Progenitor cell of endocrine pancreas (in vitro differentiated cells): ENCODE measurements around the gene SLC8B1. TPM values are rescaled to one million over a fixed set of nuclear protein-coding genes. Genes with fewer than 3 reads are reported as not detected.

Experiments used
- DNase-seq: peaks from one replicate; pipeline ENCODE4 v3.0.0; 2021; ENCODE audit warnings: low spot score; ENCODE audit not compliant: unreplicated experiment
- H3K27ac Mint-ChIP-seq: 2 replicates; pipeline ENCODE4 v1.8.0; 2021; ENCODE audit warnings: mild to moderate bottlenecking, moderate library complexity, mixed read lengths
- H3K27me3 Mint-ChIP-seq: 2 replicates; pipeline ENCODE4 v1.8.0; 2021; ENCODE audit warnings: mixed read lengths
- H3K36me3 Mint-ChIP-seq: 2 replicates; pipeline ENCODE4 v1.8.0; 2022; ENCODE audit warnings: mixed read lengths; ENCODE audit not compliant: insufficient read depth
- H3K4me1 Mint-ChIP-seq: 2 replicates; pipeline ENCODE4 v1.8.0; 2021; ENCODE audit warnings: low read depth, mixed read lengths
- H3K4me3 Mint-ChIP-seq: 2 replicates; pipeline ENCODE4 v1.8.0; 2021; ENCODE audit warnings: low read depth, mild to moderate bottlenecking, moderate library complexity, mixed read lengths
- H3K9me3 Mint-ChIP-seq: 2 replicates; pipeline ENCODE4 v1.8.0; 2021; ENCODE audit warnings: low read depth, mixed read lengths
- CTCF ChIP-seq: fragments of 200-600 bp; sonication (generic); IDR thresholded peaks from one replicate; pipeline ENCODE4 v1.5.0; 2021; ENCODE audit warnings: antibody characterized with exemption, mild to moderate bottlenecking; ENCODE audit not compliant: unreplicated experiment
- total RNA-seq: library from RNA; stranded (reverse); gene quantifications from 2 replicates; pipeline ENCODE4 v1.2.1, GENCODE V29; 2021

Gene SLC8B1
- total RNA-seq, 1 donor from 2014 or later, result 9.8 TPM

- Mint-ChIP-seq H3K36me3 (peaks cover 1% of the 10 kb centered on the region), H3K4me1 (no peaks in the 10 kb centered on the region), H3K27ac (no peak overlapping the region), H3K4me3 (no peak overlapping the region), H3K27me3 (no peaks in the 10 kb centered on the region), H3K9me3 (no peaks in the 10 kb centered on the region)
- no peak for TF ChIP-seq CTCF
- DNase-seq, result no peak
Observed at GRCh38 chr12:113292547-113292946, 42.4 kb downstream of the SLC8B1 start.

GRCh38 chr12:113292091-113292490 lies 42.8 kb downstream of the SLC8B1 start:
- Mint-ChIP-seq H3K4me1 (no peaks in the 10 kb centered on the region), H3K36me3 (peaks cover 1% of the 10 kb centered on the region), H3K27ac (no peak overlapping the region), H3K4me3 (no peak overlapping the region), H3K27me3 (no peaks in the 10 kb centered on the region), H3K9me3 (no peaks in the 10 kb centered on the region)
- no peak for TF ChIP-seq CTCF
- no peak for DNase-seq

GRCh38 chr12:113291586-113291985 lies 43.3 kb downstream of the SLC8B1 start:
- TF ChIP-seq CTCF, result no peak
- peaks cover 1% of the 10 kb centered on the region for H3K36me3 Mint-ChIP-seq
- DNase-seq, result no peak
- no peaks in the 10 kb centered on the region for H3K27me3 Mint-ChIP-seq
- H3K27ac Mint-ChIP-seq, result no peak overlapping the region
- no peak overlapping the region for H3K4me3 Mint-ChIP-seq
- H3K9me3 Mint-ChIP-seq, result no peaks in the 10 kb centered on the region
- no peaks in the 10 kb centered on the region for H3K4me1 Mint-ChIP-seq

GRCh38 chr12:113290506-113290905 lies 44.4 kb downstream of the SLC8B1 start:
- DNase-seq, result no peak
- H3K9me3 Mint-ChIP-seq, result no peaks in the 10 kb centered on the region
- H3K36me3 Mint-ChIP-seq, result peaks cover 1% of the 10 kb centered on the region
- H3K4me3 Mint-ChIP-seq, result no peak overlapping the region
- no peaks in the 10 kb centered on the region for H3K27me3 Mint-ChIP-seq
- no peaks in the 10 kb centered on the region for H3K4me1 Mint-ChIP-seq
- H3K27ac Mint-ChIP-seq, result no peak overlapping the region
- no peak for TF ChIP-seq CTCF

GRCh38 chr12:113289361-113289760 lies 45.5 kb downstream of the SLC8B1 start:
- Mint-ChIP-seq H3K36me3 (peaks cover 1% of the 10 kb centered on the region), H3K9me3 (no peaks in the 10 kb centered on the region), H3K4me3 (no peak overlapping the region), H3K4me1 (no peaks in the 10 kb centered on the region), H3K27ac (no peak overlapping the region), H3K27me3 (no peaks in the 10 kb centered on the region)
- DNase-seq, result no peak
- TF ChIP-seq CTCF, result no peak
